Chondrocyte (in vitro differentiated cells): ENCODE results near the gene GPAT3. TPM values are rescaled to one million over a fixed set of nuclear protein-coding genes. Genes with fewer than 3 reads are reported as not detected.
"Not testable (repeated sequence)": the region's sequence is repeated elsewhere in the genome, so short reads cannot be mapped to it uniquely, and the experiment has no call there.

Source experiments
- DNase-seq: peaks from one replicate; pipeline ENCODE4 v3.0.0; 2021; ENCODE audit warnings: mixed read lengths, low spot score
- H3K27ac Mint-ChIP-seq: one replicate; pipeline ENCODE4 v1.8.0; 2021; ENCODE audit warnings: mild to moderate bottlenecking, moderate library complexity, mixed read lengths; ENCODE audit not compliant: unreplicated experiment
- H3K27me3 Mint-ChIP-seq: 2 replicates; pipeline ENCODE4 v1.8.0; 2021; ENCODE audit warnings: low read depth, mixed read lengths
- H3K36me3 Mint-ChIP-seq: 2 replicates; pipeline ENCODE4 v1.8.0; 2021; ENCODE audit warnings: low read depth, mixed read lengths
- H3K4me1 Mint-ChIP-seq: 2 replicates; pipeline ENCODE4 v1.8.0; 2021; ENCODE audit warnings: low read depth, mild to moderate bottlenecking, mixed read lengths
- H3K4me3 Mint-ChIP-seq: one replicate; pipeline ENCODE4 v1.8.0; 2021; ENCODE audit warnings: mild to moderate bottlenecking, moderate library complexity, mixed read lengths; ENCODE audit not compliant: unreplicated experiment
- H3K9me3 Mint-ChIP-seq: 2 replicates; pipeline ENCODE4 v1.8.0; 2021; ENCODE audit warnings: low read depth, mixed read lengths
- CTCF ChIP-seq: fragments of 200-600 bp; sonication (generic); IDR thresholded peaks from 2 replicates; pipeline ENCODE4 v1.5.0; 2021; ENCODE audit warnings: antibody characterized with exemption, mild to moderate bottlenecking, moderate library complexity
- total RNA-seq: library from RNA; stranded (reverse); gene quantifications from 3 replicates; pipeline ENCODE4 v1.2.1, GENCODE V29; 2021

Gene GPAT3
- total RNA-seq, 1 donor from 2014 or later = 0.07 TPM

- Mint-ChIP-seq H3K9me3 (no peaks in the 10 kb centered on the region), H3K27ac (no peak overlapping the region), H3K4me3 (no peak overlapping the region)
These were observed 36.9 kb downstream of the GPAT3 start for GRCh38 chr4:83572848-83573247.

GRCh38 chr4:83574247-83574646 lies 38.3 kb downstream of the GPAT3 start:
- peaks cover 4% of the 10 kb centered on the region for H3K27me3 Mint-ChIP-seq
- no peaks in the 10 kb centered on the region for H3K9me3 Mint-ChIP-seq
- H3K4me1 Mint-ChIP-seq = no peaks in the 10 kb centered on the region
- no peak for DNase-seq
- no peak overlapping the region for H3K27ac Mint-ChIP-seq
- no peaks in the 10 kb centered on the region for H3K36me3 Mint-ChIP-seq
- TF ChIP-seq CTCF = no peak
- no peak overlapping the region for H3K4me3 Mint-ChIP-seq

More at GRCh38 chr4:83572848-83573247, 36.9 kb downstream of the GPAT3 start:
- DNase-seq = no peak
- H3K27me3 Mint-ChIP-seq = peaks cover 3% of the 10 kb centered on the region
- no peaks in the 10 kb centered on the region for H3K4me1 Mint-ChIP-seq
- TF ChIP-seq CTCF = no peak
- no peaks in the 10 kb centered on the region for H3K36me3 Mint-ChIP-seq

- not testable (repeated sequence) for H3K27ac Mint-ChIP-seq, DNase-seq, H3K9me3 Mint-ChIP-seq, H3K36me3 Mint-ChIP-seq, H3K4me1 Mint-ChIP-seq, H3K27me3 Mint-ChIP-seq, H3K4me3 Mint-ChIP-seq
These were observed 40.3 kb downstream of the GPAT3 start for GRCh38 chr4:83576237-83576636.

GRCh38 chr4:83581411-83582288 lies 45.7 kb downstream of the GPAT3 start:
- Mint-ChIP-seq H3K36me3 (no peaks in the 10 kb centered on the region), H3K4me1 (no peaks in the 10 kb centered on the region), H3K27ac (no peak overlapping the region), H3K9me3 (no peaks in the 10 kb centered on the region), H3K4me3 (no peak overlapping the region), H3K27me3 (peaks cover 9% of the 10 kb centered on the region)
- TF ChIP-seq CTCF = no peak
- no peak for DNase-seq

GRCh38 chr4:83582289-83582785 lies 46.4 kb downstream of the GPAT3 start:
- DNase-seq = no peak
- H3K4me1 Mint-ChIP-seq = no peaks in the 10 kb centered on the region
- peaks cover 7% of the 10 kb centered on the region for H3K27me3 Mint-ChIP-seq
- H3K9me3 Mint-ChIP-seq = no peaks in the 10 kb centered on the region
- no peak overlapping the region for H3K4me3 Mint-ChIP-seq
- no peak for TF ChIP-seq CTCF
- no peak overlapping the region for H3K27ac Mint-ChIP-seq
- no peaks in the 10 kb centered on the region for H3K36me3 Mint-ChIP-seq
